GM12865 (cell line): ENCODE results near the gene HECW1.

ENCODE experiments used
- DNase-seq: peaks from one replicate; pipeline ENCODE4 v3.0.0; 2010; ENCODE audit warnings: low read depth
- H3K4me3 ChIP-seq: 2 replicates; pipeline ENCODE4 v1.5.1; 2011; ENCODE audit warnings: mild to moderate bottlenecking, low read depth, low read length, control low read depth
- TF ChIP-seq, protein P1 (sequence below): IDR thresholded peaks from 2 replicates; pipeline ENCODE4 v1.5.1; 2011; ENCODE audit warnings: low read length, control low read depth, low read depth, inconsistent platforms; ENCODE audit not compliant: insufficient read depth; ENCODE audit errors: missing control alignments

Gene HECW1

DNA sequence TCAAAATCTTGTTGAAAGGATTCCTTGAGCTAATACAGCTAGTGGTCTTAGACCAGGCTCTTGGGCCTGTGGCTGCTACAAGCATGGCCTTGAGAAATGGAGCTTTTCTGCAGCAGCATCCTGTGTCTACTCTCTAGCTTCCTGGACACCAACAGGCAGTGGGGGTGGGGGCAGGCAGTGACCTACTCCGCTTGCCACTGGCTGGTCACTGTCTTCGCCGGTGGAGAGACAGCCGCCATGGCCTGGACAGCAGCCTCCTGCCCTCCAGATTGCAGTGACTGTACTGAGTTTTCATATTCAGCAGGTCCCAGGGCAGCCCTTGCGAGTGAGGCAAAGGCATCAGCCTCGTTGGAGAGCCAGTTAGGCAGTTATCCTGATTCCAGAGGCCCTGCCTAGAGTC, 204.6 kb downstream of the HECW1 start:
- no peak overlapping the region for H3K4me3 ChIP-seq
- TF ChIP-seq, protein P1, sequence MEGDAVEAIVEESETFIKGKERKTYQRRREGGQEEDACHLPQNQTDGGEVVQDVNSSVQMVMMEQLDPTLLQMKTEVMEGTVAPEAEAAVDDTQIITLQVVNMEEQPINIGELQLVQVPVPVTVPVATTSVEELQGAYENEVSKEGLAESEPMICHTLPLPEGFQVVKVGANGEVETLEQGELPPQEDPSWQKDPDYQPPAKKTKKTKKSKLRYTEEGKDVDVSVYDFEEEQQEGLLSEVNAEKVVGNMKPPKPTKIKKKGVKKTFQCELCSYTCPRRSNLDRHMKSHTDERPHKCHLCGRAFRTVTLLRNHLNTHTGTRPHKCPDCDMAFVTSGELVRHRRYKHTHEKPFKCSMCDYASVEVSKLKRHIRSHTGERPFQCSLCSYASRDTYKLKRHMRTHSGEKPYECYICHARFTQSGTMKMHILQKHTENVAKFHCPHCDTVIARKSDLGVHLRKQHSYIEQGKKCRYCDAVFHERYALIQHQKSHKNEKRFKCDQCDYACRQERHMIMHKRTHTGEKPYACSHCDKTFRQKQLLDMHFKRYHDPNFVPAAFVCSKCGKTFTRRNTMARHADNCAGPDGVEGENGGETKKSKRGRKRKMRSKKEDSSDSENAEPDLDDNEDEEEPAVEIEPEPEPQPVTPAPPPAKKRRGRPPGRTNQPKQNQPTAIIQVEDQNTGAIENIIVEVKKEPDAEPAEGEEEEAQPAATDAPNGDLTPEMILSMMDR: no peak
- no peak for DNase-seq

DNA sequence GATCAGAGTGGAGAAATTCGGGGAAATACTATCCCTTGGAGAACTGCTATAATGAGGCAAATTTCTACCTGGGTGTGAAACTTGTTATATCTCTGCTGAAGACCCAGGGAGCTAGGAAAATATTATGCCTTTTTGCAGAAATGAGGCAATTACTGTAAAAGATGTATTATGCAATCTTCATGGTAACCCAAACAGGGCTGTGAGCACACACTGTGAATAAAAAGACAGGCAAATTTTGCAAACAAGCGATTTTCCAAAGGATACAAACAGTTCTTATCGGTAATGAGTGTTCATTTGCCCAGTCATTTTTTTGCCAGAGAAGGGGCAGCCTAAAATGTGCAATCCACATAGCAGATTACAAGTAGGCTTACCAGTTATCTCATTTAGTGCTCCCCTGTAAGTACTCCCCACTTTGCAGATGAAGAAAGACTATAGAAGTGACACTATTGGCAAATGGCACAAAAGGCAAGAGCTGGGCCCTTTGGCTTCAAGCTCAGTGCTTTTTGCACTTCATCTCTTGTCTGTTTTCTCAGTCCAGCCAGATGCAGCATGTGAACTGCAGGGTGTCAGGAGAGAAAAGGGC, 205.8 kb downstream of the HECW1 start:
- no peak overlapping the region for H3K4me3 ChIP-seq
- DNase-seq: no peak
- TF ChIP-seq, protein P1: no peak

DNA sequence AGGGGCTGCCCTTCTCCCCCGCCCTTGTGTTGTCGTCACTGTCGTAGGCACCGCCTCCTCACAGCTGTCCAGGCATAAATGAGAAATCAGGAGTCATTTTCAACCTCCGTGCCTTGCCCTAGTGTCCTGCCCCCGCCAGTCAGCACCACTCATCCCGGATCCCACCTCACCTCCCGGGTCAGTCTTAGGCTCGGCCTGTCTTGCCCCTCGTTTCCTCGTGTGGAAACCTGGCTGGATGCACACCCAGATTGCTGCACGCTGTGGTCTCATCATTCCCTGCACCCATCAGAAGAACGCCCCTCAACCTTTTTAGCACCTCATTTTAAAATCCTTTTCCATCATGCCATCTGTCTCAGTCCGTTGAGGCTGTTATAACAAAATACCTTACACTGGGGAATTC, 213.1 kb downstream of the HECW1 start:
- TF ChIP-seq, protein P1: no peak
- DNase-seq: no peak

DNA sequence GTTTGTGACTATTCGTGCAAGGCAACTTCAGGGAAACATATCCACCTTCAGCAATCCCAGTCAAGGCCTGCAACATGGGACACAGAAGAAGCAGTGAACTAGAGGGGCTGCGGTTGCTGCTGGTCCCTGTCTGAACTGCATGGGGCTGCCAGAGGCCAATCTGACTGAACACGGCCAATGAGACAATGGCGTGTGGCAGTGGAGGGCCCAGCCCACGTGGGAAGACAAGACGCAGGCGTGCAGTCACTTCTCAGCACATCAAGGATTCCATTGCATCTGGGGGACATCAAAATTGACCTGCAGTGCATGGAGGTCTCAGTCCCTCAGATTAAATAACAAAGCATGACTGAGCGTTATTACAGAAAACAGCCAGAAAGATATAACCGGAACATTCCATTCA, 215.9 kb downstream of the HECW1 start:
- DNase-seq: no peak
- H3K4me3 ChIP-seq: no peak overlapping the region
- TF ChIP-seq, protein P1: no peak

More for the DNA sequence above, 213.1 kb downstream of the HECW1 start:
- no peak overlapping the region for H3K4me3 ChIP-seq

GRCh38 chr7:43328785-43329380, 216.4 kb downstream of the HECW1 start:
- H3K4me3 ChIP-seq: no peak overlapping the region
- no peak for DNase-seq
- TF ChIP-seq, protein P1: no peak

DNA sequence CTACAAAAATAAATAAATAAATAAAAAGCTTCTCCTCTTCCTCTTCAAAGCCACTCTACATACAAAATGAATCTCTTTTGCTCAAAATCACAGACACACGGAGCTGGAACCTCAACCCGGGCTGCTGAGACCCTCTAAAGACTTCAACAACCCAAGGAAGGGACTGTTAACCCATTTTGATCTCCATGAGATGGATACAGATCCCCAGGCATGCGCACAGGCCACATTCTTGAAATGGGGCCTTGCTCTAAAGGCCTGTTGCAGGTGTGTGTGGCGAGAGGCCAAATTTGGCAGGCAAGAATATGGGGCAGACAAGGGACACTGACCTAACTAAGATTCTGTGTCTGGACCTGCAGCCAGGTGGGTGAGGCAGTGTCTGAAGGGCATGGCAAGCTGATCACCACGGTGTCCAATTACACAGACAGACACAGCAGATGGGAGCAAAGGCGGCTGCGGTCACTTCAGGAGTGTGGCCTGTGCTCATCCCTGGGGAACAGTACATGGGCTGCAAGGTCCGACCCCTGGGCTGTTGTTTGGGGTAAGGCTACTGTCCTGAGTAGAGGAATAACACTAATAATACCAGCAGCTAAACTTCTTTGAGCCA, 219.8 kb downstream of the HECW1 start:
- no peak overlapping the region for H3K4me3 ChIP-seq
- DNase-seq: no peak
- TF ChIP-seq, protein P1: no peak

DNA sequence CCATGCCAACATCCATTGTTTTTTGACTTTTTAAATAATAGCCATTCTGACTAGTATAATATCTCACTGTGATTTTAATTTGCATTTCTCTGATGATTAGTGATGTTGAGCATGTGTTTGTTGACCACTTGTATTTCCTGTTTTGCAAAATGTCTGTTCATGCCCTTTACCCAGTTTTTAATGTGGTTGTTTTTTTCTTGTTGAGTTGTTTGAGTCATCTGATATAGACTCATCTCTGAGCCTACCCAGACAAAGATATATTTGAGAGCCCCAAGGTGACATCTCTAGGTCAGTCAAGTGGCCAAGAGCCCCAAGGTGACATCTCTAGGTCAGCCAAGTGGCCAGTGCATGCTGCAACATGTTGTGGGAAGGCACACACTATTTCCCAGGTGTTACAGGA, 224.7 kb downstream of the HECW1 start:
- no peak overlapping the region for H3K4me3 ChIP-seq
- TF ChIP-seq, protein P1: no peak
- DNase-seq: no peak
